CD4-positive, alpha-beta T cell treated with Interleukin-21 for 1 hour (primary cell): ENCODE results near the gene KRT25.

Source experiments
- DNase-seq: peaks from one replicate; pipeline ENCODE4 v3.0.0-alpha.2; 2020

The KRT25 gene

GRCh38 chr17:40755231-40755630 lies at the start of gene KRT25:
TSS of gene KRT25 (minus strand) at chr17:40755331. CDS start at chr17:40755271, 60 bp downstream.
- no peak for DNase-seq

GRCh38 chr17:40803617-40804082 lies 48.5 kb upstream of the KRT25 start:
- DNase-seq, result peak; percentile 76

GRCh38 chr17:40801157-40801556 lies 46.0 kb upstream of the KRT25 start:
- DNase-seq, result no peak

GRCh38 chr17:40800381-40800780 lies 45.2 kb upstream of the KRT25 start:
- no peak for DNase-seq

- DNase-seq, result no peak
These were observed 44.7 kb upstream of the KRT25 start, which contains the start of gene KRT28 for GRCh38 chr17:40799859-40800258. TSS of gene KRT28 (minus strand) at chr17:40799959. CDS start at chr17:40799893, 66 bp downstream.

- no peak for DNase-seq
These were observed 41.7 kb upstream of the KRT25 start for GRCh38 chr17:40796846-40797245.

GRCh38 chr17:40795019-40795667 lies 40.0 kb upstream of the KRT25 start:
- no peak for DNase-seq

GRCh38 chr17:40794466-40794865 lies 39.3 kb upstream of the KRT25 start:
- no peak for DNase-seq

GRCh38 chr17:40793832-40794231 lies 38.7 kb upstream of the KRT25 start:
- DNase-seq, result no peak

- no peak for DNase-seq
These were observed 36.8 kb upstream of the KRT25 start for GRCh38 chr17:40791787-40792436.

- DNase-seq, result no peak
These were observed 36.0 kb upstream of the KRT25 start for GRCh38 chr17:40791111-40791510.

GRCh38 chr17:40782450-40782849 lies 27.3 kb upstream of the KRT25 start, which contains the start of gene KRT27:
TSS of gene KRT27 (minus strand) at chr17:40782550. CDS start at chr17:40782493, 57 bp downstream.
- no peak for DNase-seq

GRCh38 chr17:40779181-40779909 lies 24.2 kb upstream of the KRT25 start:
- DNase-seq, result no peak

- no peak for DNase-seq
These were observed 23.3 kb upstream of the KRT25 start for GRCh38 chr17:40778461-40778860.

GRCh38 chr17:40777971-40778370 lies 22.8 kb upstream of the KRT25 start:
- no peak for DNase-seq

- no peak for DNase-seq
These were observed 22.3 kb upstream of the KRT25 start for GRCh38 chr17:40777459-40777858.

GRCh38 chr17:40775945-40776344 lies 20.8 kb upstream of the KRT25 start:
- no peak for DNase-seq

GRCh38 chr17:40772101-40772500 lies 17.0 kb upstream of the KRT25 start, which contains the start of gene KRT26:
TSS of gene KRT26 (minus strand) at chr17:40772201. CDS start at chr17:40772113, 88 bp downstream.
- DNase-seq, result no peak

GRCh38 chr17:40765657-40766056 lies 10.5 kb upstream of the KRT25 start:
- DNase-seq, result no peak

GRCh38 chr17:40763752-40764151 lies 8.6 kb upstream of the KRT25 start:
- DNase-seq, result no peak

GRCh38 chr17:40760105-40761016 lies 5.2 kb upstream of the KRT25 start:
- DNase-seq, result no peak

- no peak for DNase-seq
These were observed 1.3 kb downstream of the KRT25 start for GRCh38 chr17:40753804-40754203.
